Loucy (cell line): Measurements from ENCODE around the gene CPED1.

Source experiments
- EZH2phosphoT487 ChIP-seq: fragments of 200-600 bp; IDR thresholded peaks from 2 replicates; pipeline ENCODE4 v1.6.1; 2018; ENCODE audit warnings: antibody characterized with exemption, mild to moderate bottlenecking, moderate library complexity, borderline replicate concordance
- TF ChIP-seq, protein P1 (sequence below): fragments of 200-600 bp; sonication (generic); conservative IDR thresholded peaks from 2 replicates; pipeline ENCODE4 v1.5.1; 2014; ENCODE audit warnings: mild to moderate bottlenecking, antibody characterized with exemption, low read length

DNA sequence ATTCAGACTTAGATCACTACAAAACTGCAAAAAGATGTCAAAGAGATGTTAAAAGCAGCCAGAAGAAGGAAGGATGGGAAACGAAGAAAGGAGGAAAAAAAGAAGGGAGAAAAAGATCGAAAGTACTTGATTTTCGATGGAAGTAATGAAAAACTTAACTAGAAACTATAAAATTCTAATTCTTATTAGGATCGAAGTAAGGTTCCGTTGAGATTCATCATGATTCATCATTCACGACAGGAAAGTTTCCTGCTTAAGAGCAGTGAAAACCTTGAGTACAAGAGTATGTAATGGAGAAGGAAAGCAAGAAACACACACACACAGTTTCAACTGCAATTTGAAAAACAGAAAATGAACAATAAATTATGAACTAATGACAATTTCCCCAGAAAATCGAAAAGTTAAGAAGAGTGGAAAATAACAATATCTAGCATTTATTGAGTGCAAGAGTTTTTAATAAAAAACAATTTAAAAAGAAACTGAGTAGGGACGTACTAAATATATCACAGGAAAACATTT, 39.1 kb upstream of the CPED1 start:
- TF ChIP-seq, protein P1, sequence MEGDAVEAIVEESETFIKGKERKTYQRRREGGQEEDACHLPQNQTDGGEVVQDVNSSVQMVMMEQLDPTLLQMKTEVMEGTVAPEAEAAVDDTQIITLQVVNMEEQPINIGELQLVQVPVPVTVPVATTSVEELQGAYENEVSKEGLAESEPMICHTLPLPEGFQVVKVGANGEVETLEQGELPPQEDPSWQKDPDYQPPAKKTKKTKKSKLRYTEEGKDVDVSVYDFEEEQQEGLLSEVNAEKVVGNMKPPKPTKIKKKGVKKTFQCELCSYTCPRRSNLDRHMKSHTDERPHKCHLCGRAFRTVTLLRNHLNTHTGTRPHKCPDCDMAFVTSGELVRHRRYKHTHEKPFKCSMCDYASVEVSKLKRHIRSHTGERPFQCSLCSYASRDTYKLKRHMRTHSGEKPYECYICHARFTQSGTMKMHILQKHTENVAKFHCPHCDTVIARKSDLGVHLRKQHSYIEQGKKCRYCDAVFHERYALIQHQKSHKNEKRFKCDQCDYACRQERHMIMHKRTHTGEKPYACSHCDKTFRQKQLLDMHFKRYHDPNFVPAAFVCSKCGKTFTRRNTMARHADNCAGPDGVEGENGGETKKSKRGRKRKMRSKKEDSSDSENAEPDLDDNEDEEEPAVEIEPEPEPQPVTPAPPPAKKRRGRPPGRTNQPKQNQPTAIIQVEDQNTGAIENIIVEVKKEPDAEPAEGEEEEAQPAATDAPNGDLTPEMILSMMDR = no peak
- TF ChIP-seq EZH2phosphoT487 = no peak
